ENCODE measurements around the gene SLC14A1. TPM values are rescaled to one million over a fixed set of nuclear protein-coding genes. Genes with fewer than 3 reads are reported as not detected.

Gene SLC14A1
- total and polyA plus RNA-seq, 2 of the 4 experiments (the other 2 are of a cell fraction): 20.5 to 31.9 TPM

- intact Hi-C loops (cut with micrococcal nuclease) (no loop called here), in situ Hi-C loops (cut with MboI; ENCODE audit: low sequenced_read_pairs) (no loop called here), dilution Hi-C loops (cut with HindIII; ENCODE audit: low sequenced_read_pairs, unreplicated experiment) (no loop called here)
- Histone ChIP-seq H3K9me1 (ENCODE audit: insufficient read depth, low read length) (peaks cover 20% of the 10 kb centered on the region), H2BK15ac (ENCODE audit: low read depth, low read length) (peak overlapping the region; percentile 69; the same call in 2 of the 3 replicates), H3K14ac (replicated peaks; ENCODE audit: low read depth, low read length) (peak overlapping the region; percentile 85), H3K23ac (ENCODE audit: low read depth, low read length) (peak overlapping the region; percentile 72), H3K56ac (ENCODE audit: extremely low read depth, insufficient read depth, low read length) (peak overlapping the region; percentile 62; the same call in 1 of the 2 replicates), H3K27ac (ENCODE audit: insufficient read depth, low read length) (no peak overlapping the region), H2AK9ac (replicated peaks; ENCODE audit: low read depth, low read length, poor library complexity) (no peak overlapping the region), H3K4me2 (ENCODE audit: low read depth, low read length) (no peak overlapping the region), H3K9me3 (ENCODE audit: control insufficient read depth, insufficient read depth, low read length) (no peaks in the 10 kb centered on the region), H3K18ac (ENCODE audit: low read depth, low read length) (peak overlapping the region; percentile 91), H4K8ac (ENCODE audit: low read depth in 2 of 2, low read length in 2 of 2) (peak overlapping the region; percentile 24 to 89; a peak in 3 of 4 replicates), H3K36me3 (ENCODE audit: control insufficient read depth, insufficient read depth, low read length) (no peaks in the 10 kb centered on the region), H3K79me1 (ENCODE audit: low read depth in 1 of 2, low read length in 2 of 2) (peaks cover 0 to 6% of the 10 kb centered on the region in 2 experiments; a peak in 1 of 4 replicates), H4K91ac (ENCODE audit: insufficient read depth, low read depth, low read length) (peak overlapping the region; percentile 84), H3K4me3 (ENCODE audit: insufficient read depth, low read depth, low read length) (no peak overlapping the region), H4K20me1 (ENCODE audit: insufficient read depth, low read length) (no peaks in the 10 kb centered on the region), H2BK5ac (ENCODE audit: low read depth, low read length, poor library complexity, severe bottlenecking) (peak overlapping the region; percentile 75), H4K5ac (ENCODE audit: low read depth, low read length) (peak overlapping the region; percentile 56; the same call in 1 of the 2 replicates), H2BK120ac (ENCODE audit: low read depth, low read length) (peak overlapping the region; percentile 96), H3K4ac (ENCODE audit: low read depth, low read length) (peak overlapping the region; percentile 96), H2BK20ac (ENCODE audit: low read depth, low read length) (peak overlapping the region; percentile 97), H3K27me3 (ENCODE audit: control insufficient read depth, insufficient read depth, low read length) (no peaks in the 10 kb centered on the region), H2AK5ac (ENCODE audit: low read depth, low read length) (peak overlapping the region; percentile 76; the same call in 1 of the 2 replicates), H3K4me1 (ENCODE audit: control insufficient read depth, insufficient read depth, low read length) (peaks cover 20% of the 10 kb centered on the region), H3K9ac (ENCODE audit: low read depth, low read length) (no peak overlapping the region), H2AFZ (replicated peaks; ENCODE audit: low read length, poor library complexity) (no peak overlapping the region)
- ChIA-PET POLR2A (ENCODE audit: unreplicated experiment) (no interaction called here), CTCF (interaction anchor here (0.7 to 2.1 kb wide), 3 partner anchors 14 to 34 kb away, joined by 3 to 6 read pairs (median 3); no protein-coding TSS in a partner anchor)
- DNase-seq (no peak), ATAC-seq (ENCODE audit: low read depth) (no peak)
- BruUV-seq (replicated peaks): no TSS peak
- no CpG with 5 or more reads among the region's 2 CpGs for WGBS, 2 experiments (ENCODE audit: extremely low coverage in 2 of 2, insufficient read length in 1 of 2)
- TF ChIP-seq CHD1 (IDR thresholded peaks at IDR 0.05; ENCODE audit: low read depth, low read length) (no peak), MAFK (IDR thresholded peaks at IDR 0.05; ENCODE audit: low read depth, low read length) (no peak), NFE2L2 (IDR thresholded peaks at IDR 0.05; ENCODE audit: low read depth, low read length) (no peak), POLR2A (IDR thresholded peaks at IDR 0.05; ENCODE audit: low read depth, low read length) (no peak), BHLHE40 (IDR thresholded peaks at IDR 0.05; ENCODE audit: low read depth, low read length) (no peak), CEBPB (IDR thresholded peaks at IDR 0.05; ENCODE audit: low read depth, low read length) (no peak), RAD21 (IDR thresholded peaks at IDR 0.05; ENCODE audit: low read length) (no peak), MAZ (IDR thresholded peaks at IDR 0.05; ENCODE audit: borderline replicate concordance, low read depth, low read length) (no peak), SMC3 (IDR thresholded peaks at IDR 0.05; ENCODE audit: low read depth, low read length) (no peak), RCOR1 (IDR thresholded peaks at IDR 0.05; ENCODE audit: insufficient replicate concordance, low read length) (no peak), MXI1 (IDR thresholded peaks at IDR 0.05; ENCODE audit: borderline replicate concordance, low read depth, low read length) (no peak), FOS (IDR thresholded peaks at IDR 0.05; ENCODE audit: low read depth, low read length) (no peak), USF2 (IDR thresholded peaks at IDR 0.05; ENCODE audit: low read depth, low read length) (no peak), ELK1 (IDR thresholded peaks at IDR 0.05; ENCODE audit: borderline replicate concordance, low read depth, low read length) (no peak), CTCF (conservative IDR thresholded peaks at IDR 0.05; ENCODE audit: low read depth, low read length) (no peak), RFX5 (IDR thresholded peaks at IDR 0.05; ENCODE audit: low read depth, low read length) (no peak)
Observed at GRCh38 chr18:45731716-45732115, 7.7 kb downstream of the SLC14A1 start.
